K562 (cell line): Measurements from ENCODE around the gene MAD1L1.

Source experiments
- ESRRA ChIP-seq: fragments of 450-650 bp; IDR thresholded peaks from 2 replicates; pipeline ENCODE4 v1.6.1; 2014; ENCODE audit warnings: low read depth, mild to moderate bottlenecking, moderate library complexity, borderline replicate concordance
- KAT8 ChIP-seq: fragments of 450-650 bp; IDR thresholded peaks from 2 replicates; pipeline ENCODE4 v1.6.1; 2016; ENCODE audit warnings: low read depth, mild to moderate bottlenecking
- LARP7 ChIP-seq: fragments of 450-650 bp; IDR thresholded peaks from 2 replicates; pipeline ENCODE4 v1.6.1; 2016
- RFX5 ChIP-seq: IDR thresholded peaks from 2 replicates; pipeline ENCODE4 v1.6.1; 2011; ENCODE audit warnings: low read depth, mild to moderate bottlenecking, improper control_type of control experiment, low read length
- SIN3A ChIP-seq, 2 experiments: fragments of 150-350 bp in 1 of 2; IDR thresholded peaks; 2 replicates each; pipeline ENCODE4 v1.6.1; 2011 to 2016; ENCODE audit warnings: borderline replicate concordance in 2 of 2, low read depth in 2 of 2, low read length in 2 of 2, mild to moderate bottlenecking in 2 of 2, moderate library complexity in 2 of 2; ENCODE audit not compliant: control insufficient read depth in 1 of 2
- TEAD2 ChIP-seq: fragments of 450-650 bp; IDR thresholded peaks from 2 replicates; pipeline ENCODE4 v1.6.1; 2016; ENCODE audit warnings: missing genetic modification characterization, control low read depth, missing compliant biosample characterization
- ZNF41 ChIP-seq: fragments of 250-450 bp; sonication (Bioruptor Pico); conservative IDR thresholded peaks from 2 replicates; pipeline ENCODE4 v1.4.0; 2020; ENCODE audit warnings: mild to moderate bottlenecking
- ZZZ3 ChIP-seq: fragments of 450-650 bp; IDR thresholded peaks from 2 replicates; pipeline ENCODE4 v1.6.1; 2016; ENCODE audit warnings: antibody characterized with exemption, mild to moderate bottlenecking, moderate library complexity
- TF ChIP-seq, protein P1 (sequence below), 3 experiments: IDR thresholded peaks in 2 of 3; conservative IDR thresholded peaks in 1 of 3; 2 replicates each; pipeline ENCODE4 v1.5.1; 2011 to 2012; ENCODE audit warnings: low read length in 3 of 3, mild to moderate bottlenecking in 3 of 3, control low read depth in 2 of 3, improper control_type of control experiment in 1 of 3, inconsistent platforms in 1 of 3, low read depth in 1 of 3, mixed read lengths in 1 of 3, moderate library complexity in 1 of 3; ENCODE audit not compliant: insufficient read depth in 2 of 3

DNA sequence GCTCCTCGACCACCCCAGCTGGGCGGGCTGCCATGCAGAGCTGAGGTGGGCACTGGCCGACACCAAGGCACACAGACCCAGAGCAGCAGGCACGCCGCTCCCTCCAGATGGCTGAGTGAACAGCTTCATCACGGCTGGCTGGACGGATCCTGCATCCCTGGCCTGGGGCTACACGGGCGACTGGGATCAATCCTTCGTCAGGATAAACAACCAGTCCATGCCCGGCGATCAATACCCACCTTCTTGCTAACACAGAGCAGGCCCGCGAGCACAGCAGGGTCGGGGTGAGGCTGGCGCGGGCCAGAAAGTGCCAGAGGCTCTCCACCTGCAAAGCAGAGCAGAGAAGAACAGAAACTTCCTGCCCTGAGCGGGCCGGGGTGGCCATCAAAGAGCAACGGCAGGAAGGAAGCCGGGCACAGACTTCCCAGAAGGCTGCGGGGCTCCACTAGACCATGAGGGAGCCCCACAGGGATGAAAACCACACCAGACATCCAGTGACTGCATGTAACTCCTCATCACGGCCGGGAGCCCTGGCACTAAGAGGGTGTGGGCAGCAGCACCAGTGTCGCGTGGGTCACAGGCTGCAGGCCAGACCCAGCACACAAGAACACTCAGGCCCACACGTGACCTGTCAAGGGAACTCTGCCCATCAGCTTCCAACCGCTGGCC, 166.4 kb downstream of the MAD1L1 start:
- TF ChIP-seq RFX5 (no peak), LARP7 (no peak), KAT8 (no peak), ZZZ3 (no peak), SIN3A (IDR thresholded peaks at IDR 0.05; ENCODE audit: borderline replicate concordance in 2 of 2, control insufficient read depth in 1 of 2, low read depth in 2 of 2, low read length in 2 of 2) (no peak), TEAD2 (tag) (no peak), ESRRA (no peak), ZNF41 (CRISPR knock-in tag) (no peak)
- TF ChIP-seq, protein P1, sequence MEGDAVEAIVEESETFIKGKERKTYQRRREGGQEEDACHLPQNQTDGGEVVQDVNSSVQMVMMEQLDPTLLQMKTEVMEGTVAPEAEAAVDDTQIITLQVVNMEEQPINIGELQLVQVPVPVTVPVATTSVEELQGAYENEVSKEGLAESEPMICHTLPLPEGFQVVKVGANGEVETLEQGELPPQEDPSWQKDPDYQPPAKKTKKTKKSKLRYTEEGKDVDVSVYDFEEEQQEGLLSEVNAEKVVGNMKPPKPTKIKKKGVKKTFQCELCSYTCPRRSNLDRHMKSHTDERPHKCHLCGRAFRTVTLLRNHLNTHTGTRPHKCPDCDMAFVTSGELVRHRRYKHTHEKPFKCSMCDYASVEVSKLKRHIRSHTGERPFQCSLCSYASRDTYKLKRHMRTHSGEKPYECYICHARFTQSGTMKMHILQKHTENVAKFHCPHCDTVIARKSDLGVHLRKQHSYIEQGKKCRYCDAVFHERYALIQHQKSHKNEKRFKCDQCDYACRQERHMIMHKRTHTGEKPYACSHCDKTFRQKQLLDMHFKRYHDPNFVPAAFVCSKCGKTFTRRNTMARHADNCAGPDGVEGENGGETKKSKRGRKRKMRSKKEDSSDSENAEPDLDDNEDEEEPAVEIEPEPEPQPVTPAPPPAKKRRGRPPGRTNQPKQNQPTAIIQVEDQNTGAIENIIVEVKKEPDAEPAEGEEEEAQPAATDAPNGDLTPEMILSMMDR (IDR thresholded peaks at IDR 0.05 in 2 of 3, conservative IDR thresholded peaks at IDR 0.05 in 1 of 3; ENCODE audit: insufficient read depth in 2 of 3, low read depth in 1 of 3, low read length in 3 of 3) = no peak
